NCI-H2196 (cell line): ENCODE measurements around the gene GET3.

ENCODE experiments used
- DNase-seq: peaks from one replicate; lab custom pipeline; 2025; ENCODE audit not compliant: unreplicated experiment; lab: John Stamatoyannopoulos, UW

GET3 gene

GRCh38 chr19:12750851-12751250, 13.6 kb downstream of the GET3 start:
- no peak for DNase-seq

GRCh38 chr19:12751635-12752034, 14.3 kb downstream of the GET3 start, which contains the start of gene BEST2:
Gene BEST2 (plus strand): TSS chr19:12751791. CDS start chr19:12752593, 802 bp downstream.
- no peak for DNase-seq

GRCh38 chr19:12752056-12752781, 14.9 kb downstream of the GET3 start:
- DNase-seq = no peak

- DNase-seq = no peak
Measured at GRCh38 chr19:12754465-12755196, 17.3 kb downstream of the GET3 start.

GRCh38 chr19:12756150-12756883, 19.0 kb downstream of the GET3 start:
- no peak for DNase-seq

- peak; percentile 86 for DNase-seq
Measured at GRCh38 chr19:12757544-12758274, 20.4 kb downstream of the GET3 start.

DNA sequence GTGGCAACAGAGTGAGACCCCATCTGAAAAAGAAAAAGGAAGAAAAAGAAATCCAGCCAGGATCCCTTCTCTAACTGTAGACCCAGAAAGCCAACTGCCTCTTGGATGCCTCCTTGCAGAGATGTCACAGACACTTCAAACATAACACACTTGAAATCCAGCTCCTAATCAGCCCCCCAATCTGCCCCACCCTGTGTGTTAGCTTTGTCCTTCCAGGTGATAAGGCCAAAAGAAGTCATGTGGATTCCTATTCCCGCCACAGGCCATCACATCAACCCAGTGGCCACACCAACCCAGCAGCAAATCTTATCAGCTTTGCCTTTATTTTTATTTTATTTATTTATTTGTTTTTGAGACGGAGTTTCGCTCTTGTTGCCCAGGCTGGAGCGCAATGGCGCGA, 22.4 kb downstream of the GET3 start:
- no peak for DNase-seq

GRCh38 chr19:12763100-12763499, 25.8 kb downstream of the GET3 start:
- DNase-seq = no peak

DNA sequence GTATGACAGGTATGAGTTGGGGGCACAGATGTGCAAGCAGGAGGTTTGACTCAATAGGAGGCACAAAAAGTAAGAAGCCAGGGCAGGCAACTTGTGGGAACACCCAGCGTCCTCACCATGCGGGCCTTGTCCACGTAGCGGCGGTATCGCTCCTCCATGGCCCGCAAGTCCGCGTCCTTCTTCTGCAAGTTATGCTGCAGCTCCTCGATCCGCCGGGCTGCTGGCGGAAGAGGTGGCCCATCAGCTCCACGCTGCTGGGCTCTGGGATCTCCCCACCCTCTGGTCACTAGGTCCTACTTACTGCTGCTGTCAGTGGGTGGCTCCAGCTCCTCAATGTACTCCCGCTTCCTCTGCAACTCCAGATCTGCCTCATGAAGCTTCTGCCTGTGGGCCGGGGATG, 27.4 kb downstream of the GET3 start:
- DNase-seq = no peak

- DNase-seq = peak; percentile 14
Measured at GRCh38 chr19:12766051-12766521, 28.8 kb downstream of the GET3 start.

- no peak for DNase-seq
Measured at GRCh38 chr19:12767150-12767549, 29.9 kb downstream of the GET3 start.

DNA sequence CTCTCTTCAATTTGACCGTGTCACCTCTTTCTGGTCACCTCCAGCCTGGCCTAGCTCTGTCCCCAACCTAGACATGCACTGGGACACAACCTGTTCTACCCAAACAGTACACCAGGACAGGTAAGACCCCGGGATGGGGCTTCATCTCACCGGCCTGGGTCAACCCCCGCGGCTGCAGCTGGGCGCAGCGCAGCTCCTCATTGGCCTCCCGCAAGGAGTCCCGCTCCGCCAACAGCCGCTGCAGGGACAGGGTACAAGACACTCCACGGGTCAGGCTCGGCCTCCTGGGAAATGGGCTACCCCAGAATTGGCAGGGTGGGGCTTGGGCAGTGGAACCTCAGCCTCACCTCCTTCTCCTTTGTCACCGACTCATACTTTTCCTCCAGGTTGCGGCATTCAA, 30.4 kb downstream of the GET3 start:
- DNase-seq = no peak

GRCh38 chr19:12769689-12770088, 32.4 kb downstream of the GET3 start:
- no peak for DNase-seq

DNA sequence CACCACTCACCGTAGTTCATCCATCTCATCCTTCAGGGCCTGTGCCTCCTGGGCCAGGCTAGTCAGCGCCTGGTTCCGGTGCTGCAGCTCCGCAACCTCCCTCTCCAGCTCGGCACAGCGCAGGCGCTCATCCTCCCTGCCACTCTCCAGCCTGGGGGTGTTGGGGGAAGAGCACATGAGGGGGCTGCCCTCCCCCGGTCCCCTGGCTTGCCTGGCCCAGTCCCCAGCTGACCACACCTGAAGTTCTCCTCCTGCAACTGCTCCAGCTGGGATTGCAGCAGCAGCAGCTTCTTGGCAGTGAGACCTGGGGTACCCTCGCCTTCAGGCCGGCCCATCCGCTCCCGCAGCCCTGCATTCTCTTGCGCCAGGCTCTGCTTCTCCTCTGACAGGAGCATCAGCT, 33.6 kb downstream of the GET3 start:
- no peak for DNase-seq

DNA sequence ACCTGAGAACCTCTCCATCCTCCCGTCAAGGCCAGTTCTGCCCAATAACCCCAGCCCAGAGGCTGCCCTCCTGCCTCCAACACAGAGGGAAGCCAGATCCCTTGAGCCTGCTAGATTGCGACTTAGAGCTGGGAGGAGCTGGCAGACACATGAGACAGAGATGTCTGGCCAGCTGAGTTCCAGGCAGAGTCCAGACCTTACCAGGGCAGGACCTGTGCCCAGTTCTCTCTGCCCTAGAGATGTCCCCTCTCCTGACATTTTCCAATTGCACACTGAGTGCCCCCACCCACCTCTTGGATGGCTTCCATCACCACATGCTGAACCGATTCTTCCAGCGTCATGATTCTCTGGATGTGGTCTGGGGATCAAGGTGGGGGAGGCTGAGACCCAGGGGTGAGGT, 35.0 kb downstream of the GET3 start:
- DNase-seq = no peak

DNA sequence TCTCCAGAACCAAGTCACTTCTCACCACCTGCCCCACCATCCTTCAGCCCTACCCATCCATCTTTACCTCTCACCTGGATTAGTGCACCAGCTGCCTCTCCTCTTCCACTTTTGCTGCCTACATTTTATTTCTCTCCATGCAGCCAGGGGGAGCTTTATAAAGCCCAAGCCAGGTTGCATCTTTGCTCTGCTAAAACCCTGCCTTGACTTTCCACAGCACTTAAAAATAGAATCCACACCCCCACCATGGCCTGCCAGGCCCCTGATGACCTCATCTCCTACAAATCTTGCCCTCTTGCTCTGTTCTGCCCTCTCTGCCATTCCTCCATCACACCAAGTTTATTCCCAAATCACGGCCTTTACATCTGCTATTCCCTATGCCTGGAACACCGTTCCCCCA, 36.3 kb downstream of the GET3 start:
- no peak for DNase-seq

GRCh38 chr19:12774588-12775555, 37.6 kb downstream of the GET3 start, which contains the start of gene HOOK2:
Gene HOOK2 (minus strand): TSS chr19:12775552. CDS start chr19:12775449, 103 bp downstream.
- peak; percentile 97 for DNase-seq

DNA sequence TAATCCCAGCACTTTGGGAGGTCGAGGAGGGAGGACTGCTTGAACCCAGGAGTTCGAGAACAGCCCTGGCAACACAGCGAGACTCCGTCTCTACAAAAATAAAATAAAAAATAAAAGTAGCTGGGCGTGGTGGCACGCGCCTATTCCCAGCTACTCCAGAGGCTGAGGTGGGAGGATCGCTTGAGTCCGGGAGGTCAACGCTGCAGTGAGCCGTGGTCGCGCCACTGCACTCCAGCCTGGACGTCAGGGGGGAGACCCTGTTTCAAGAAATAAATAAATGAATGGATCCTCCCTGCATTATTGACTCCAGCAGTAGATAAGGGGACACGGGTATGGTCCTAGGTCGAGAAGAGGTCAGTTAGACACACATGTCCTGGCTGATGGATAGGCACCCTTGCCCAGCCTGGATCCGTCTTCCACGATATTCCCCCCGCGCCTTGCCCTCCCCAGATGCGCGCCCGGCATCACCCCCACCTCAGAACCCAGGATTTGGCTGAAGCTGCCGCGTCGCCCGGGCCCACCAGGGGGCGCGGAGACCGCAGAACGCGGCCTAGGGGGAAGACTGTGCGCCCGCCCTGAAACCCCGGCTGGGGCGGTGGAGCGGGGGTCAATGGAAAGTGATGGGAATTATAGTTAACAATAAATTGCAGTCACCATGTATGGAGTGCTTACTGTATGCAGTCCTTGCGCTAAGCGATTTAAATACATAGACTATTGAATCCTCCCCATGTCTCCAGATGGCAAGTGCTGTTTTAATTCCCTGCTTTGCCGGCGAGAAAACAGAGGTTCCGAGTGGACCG, 40.1 kb downstream of the GET3 start:
- DNase-seq = peak; percentile 89
